ENCODE data around the gene C1orf105. TPM values are rescaled to one million over a fixed set of nuclear protein-coding genes. Genes with fewer than 3 reads are reported as not detected.
A peak's percentile ranks its signal among the peaks of the same experiment; 100 is the strongest.

The C1orf105 gene
- total and polyA plus RNA-seq, 2 of the 13 experiments (the other 11 are each of a cell fraction or from before 2014, with no cell fraction given), result 0.15 to 0.45 TPM

GRCh38 chr1:172500207-172500606, 79.7 kb downstream of the C1orf105 start:
- no peaks in the 10 kb centered on the region for H3K36me3 ChIP-seq (replicated peaks in 1 of 2; ENCODE audit: control insufficient read depth in 1 of 2, insufficient read depth in 2 of 2, low read length in 2 of 2)
- no peaks in the 10 kb centered on the region for H3K9me3 ChIP-seq (ENCODE audit: low read length)
- no peak for FAIRE-seq
- H3K4me1 ChIP-seq (ENCODE audit: insufficient read depth, low read length), result peaks cover 57% of the 10 kb centered on the region
- WGBS (ENCODE audit: low lambda C conversion rate), result 29% methylated on average over 2 of the region's 2 CpGs
- TF ChIP-seq GRHL1 (CRISPR knock-in tag; conservative IDR thresholded peaks at IDR 0.05) (no peak), ATAD3A (CRISPR knock-in tag; IDR thresholded peaks at IDR 0.05) (no peak), CENPX (CRISPR knock-in tag; IDR thresholded peaks at IDR 0.05) (no peak), CSRNP2 (CRISPR knock-in tag; conservative IDR thresholded peaks at IDR 0.05; ENCODE audit: low read depth) (no peak), SOX6 (IDR thresholded peaks at IDR 0.05) (no peak), SOX6 (CRISPR knock-in tag; IDR thresholded peaks at IDR 0.05) (no peak), IKZF1 (IDR thresholded peaks at IDR 0.05) (no peak), HBP1 (CRISPR knock-in tag; IDR thresholded peaks at IDR 0.05; ENCODE audit: low read depth) (no peak), BCLAF1 (IDR thresholded peaks at IDR 0.05) (no peak)
- H3K27me3 ChIP-seq (ENCODE audit: control insufficient read depth in 1 of 2, insufficient read depth in 2 of 2, low read length in 2 of 2), result no peaks in the 10 kb centered on the region
- no peak overlapping the region for H2AFZ ChIP-seq (ENCODE audit: low read length)
- H3K4me2 ChIP-seq (ENCODE audit: low read depth, low read length), result no peak overlapping the region; the same call in 1 of the 2 replicates
- H3K9ac ChIP-seq (ENCODE audit: insufficient read depth, low read depth, low read length), result no peak overlapping the region
- in situ Hi-C loops (cut with HindIII; ENCODE audit: extremely low pct_ligation_motif_present, low pct_unique_long_range_greater_than_20kb) (no loop called here), intact Hi-C loops (cut with micrococcal nuclease; ENCODE audit: unreplicated experiment) (no loop called here)
- POLR2A ChIA-PET, result interaction anchor here (1.0 to 3.7 kb wide), 5 partner anchors 10 to 50 kb away, joined by 5 to 39 read pairs (median 19); partner anchors contain the start of gene SUCO
- no peak overlapping the region for H3K27ac ChIP-seq (ENCODE audit: extremely low read length, insufficient read depth, low read length)
- DNase-seq (ENCODE audit: low spot score), result no peak
- H3K79me2 ChIP-seq (ENCODE audit: insufficient read depth, low read length), result no peaks in the 10 kb centered on the region
- CTCF ChIA-PET (ENCODE audit: low intra/inter-chr PET ratio, low total read pairs), result interaction anchor here (0.6 to 1.6 kb wide), 2 partner anchors 50 to 247 kb away, joined by 3 to 4 read pairs; no protein-coding TSS in a partner anchor
- H4K20me1 ChIP-seq (ENCODE audit: insufficient read depth, low read length), result no peaks in the 10 kb centered on the region
- ATAC-seq, result no peak
- TSS peak; percentile 89 for BruUV-seq (replicated peaks)
- H3K4me3 ChIP-seq (replicated peaks in 1 of 3; ENCODE audit: insufficient read depth in 1 of 3, low read depth in 2 of 3, low read length in 3 of 3), result no peak overlapping the region

All from HepG2 (cell line).